Colonic mucosa (tissue), 4 donors: ENCODE data around the gene LGI2. TPM values are rescaled to one million over a fixed set of nuclear protein-coding genes. Genes with fewer than 3 reads are reported as not detected.

Experiments used
- DNase-seq: peaks from one replicate; pipeline ENCODE4 v3.0.0-alpha.2; 2020
- H3K27ac ChIP-seq: fragments of 200-600 bp; one replicate; pipeline ENCODE4 v1.8.0; 2021
- H3K27me3 ChIP-seq: fragments of 200-600 bp; one replicate; pipeline ENCODE4 v1.8.0; 2021
- H3K36me3 ChIP-seq: fragments of 200-600 bp; one replicate; pipeline ENCODE4 v1.8.0; 2021
- H3K4me1 ChIP-seq: fragments of 200-600 bp; one replicate; pipeline ENCODE4 v1.8.0; 2021; ENCODE audit warnings: mild to moderate bottlenecking
- H3K4me3 ChIP-seq: fragments of 200-600 bp; one replicate; pipeline ENCODE4 v1.8.0; 2021
- H3K9ac ChIP-seq, 2 donors: one replicate each; pipeline ENCODE4 v1.7.0; 2013; ENCODE audit warnings: control low read depth in 2 of 2, low read depth in 2 of 2, low read length in 2 of 2
- H3K9me3 ChIP-seq: fragments of 200-600 bp; one replicate; pipeline ENCODE4 v1.8.0; 2021
- intact Hi-C: fragments of 100-400 bp; cut with DNase I; formaldehyde crosslinking; loops from one replicate; pipeline ENCODE4 v1.14.1; 2022
- total RNA-seq, 2 donors: library from RNA; stranded (reverse); fragmentation: NEBNext Ultra II Directional in 1 of 2; extraction: Animal tissue kit (Norgen Biotek cat#: 25700) in 1 of 2; gene quantifications; one replicate each; pipeline ENCODE4 v1.2.1, GENCODE V29; 2021
- TF ChIP-seq, protein P1 (sequence below): fragments of 200-600 bp; IDR thresholded peaks from one replicate; pipeline ENCODE4 v1.8.0; 2022; ENCODE audit warnings: antibody characterized with exemption, mild to moderate bottlenecking
- donor health status: healthy.
- donor health status: DM: no; HTN: no; CAD: no.
- donor health status: DM: no; HTN: no; CAD: no.

Gene LGI2
- total RNA-seq, 2 donors from 2014 or later: 0.32 to 0.82 TPM

- no peaks in the 10 kb centered on the region for H3K4me1 ChIP-seq
- TF ChIP-seq, protein P1, sequence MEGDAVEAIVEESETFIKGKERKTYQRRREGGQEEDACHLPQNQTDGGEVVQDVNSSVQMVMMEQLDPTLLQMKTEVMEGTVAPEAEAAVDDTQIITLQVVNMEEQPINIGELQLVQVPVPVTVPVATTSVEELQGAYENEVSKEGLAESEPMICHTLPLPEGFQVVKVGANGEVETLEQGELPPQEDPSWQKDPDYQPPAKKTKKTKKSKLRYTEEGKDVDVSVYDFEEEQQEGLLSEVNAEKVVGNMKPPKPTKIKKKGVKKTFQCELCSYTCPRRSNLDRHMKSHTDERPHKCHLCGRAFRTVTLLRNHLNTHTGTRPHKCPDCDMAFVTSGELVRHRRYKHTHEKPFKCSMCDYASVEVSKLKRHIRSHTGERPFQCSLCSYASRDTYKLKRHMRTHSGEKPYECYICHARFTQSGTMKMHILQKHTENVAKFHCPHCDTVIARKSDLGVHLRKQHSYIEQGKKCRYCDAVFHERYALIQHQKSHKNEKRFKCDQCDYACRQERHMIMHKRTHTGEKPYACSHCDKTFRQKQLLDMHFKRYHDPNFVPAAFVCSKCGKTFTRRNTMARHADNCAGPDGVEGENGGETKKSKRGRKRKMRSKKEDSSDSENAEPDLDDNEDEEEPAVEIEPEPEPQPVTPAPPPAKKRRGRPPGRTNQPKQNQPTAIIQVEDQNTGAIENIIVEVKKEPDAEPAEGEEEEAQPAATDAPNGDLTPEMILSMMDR: no peak
- no peak for DNase-seq
- no peak overlapping the region for H3K27ac ChIP-seq
- no peaks in the 10 kb centered on the region for H3K36me3 ChIP-seq
- no peaks in the 10 kb centered on the region for H3K9me3 ChIP-seq
- intact Hi-C loops: loop anchor here (5.0 kb wide), 1 partner anchor 167 kb away; no protein-coding TSS in a partner anchor
- no peak overlapping the region for H3K4me3 ChIP-seq
- no peaks in the 10 kb centered on the region for H3K27me3 ChIP-seq
- H3K9ac ChIP-seq: no peak overlapping the region
Observed at GRCh38 chr4:24980740-24981139, 50.0 kb downstream of the LGI2 start.

- peak; percentile 61 for DNase-seq
- no peaks in the 10 kb centered on the region for H3K4me1 ChIP-seq
- no peak overlapping the region for H3K4me3 ChIP-seq
- H3K36me3 ChIP-seq: no peaks in the 10 kb centered on the region
- H3K27me3 ChIP-seq: no peaks in the 10 kb centered on the region
- H3K9me3 ChIP-seq: no peaks in the 10 kb centered on the region
- no peak overlapping the region for H3K9ac ChIP-seq
- TF ChIP-seq, protein P1: peak; percentile 87
- intact Hi-C loops: loop anchor here (5.0 kb wide), 1 partner anchor 167 kb away; no protein-coding TSS in a partner anchor
- peak overlapping the region; percentile 12 for H3K27ac ChIP-seq
Observed at GRCh38 chr4:24980064-24980690, 50.6 kb downstream of the LGI2 start.

DNA sequence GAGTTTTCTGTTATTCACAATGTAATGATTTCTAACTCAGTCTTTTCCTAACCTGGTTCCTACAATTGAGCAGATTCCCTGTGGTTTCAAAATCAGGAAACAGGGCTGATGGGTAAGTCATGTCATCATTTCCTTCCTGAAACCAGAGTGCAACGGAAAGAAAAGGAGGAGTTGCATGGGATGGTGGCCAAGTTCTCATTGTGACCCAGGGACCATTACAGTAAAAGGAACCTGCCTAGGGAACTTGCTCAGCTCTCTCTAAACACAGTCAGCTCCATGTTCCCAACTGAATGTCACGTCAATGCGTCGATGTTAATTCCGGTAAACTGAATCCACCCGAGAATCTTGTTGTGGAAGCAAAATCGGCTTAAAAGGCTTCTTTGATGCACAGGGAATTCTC, 51.2 kb downstream of the LGI2 start:
- intact Hi-C loops: loop anchor here (10.0 kb wide), 2 partner anchors 385 to 495 kb away; no protein-coding TSS in a partner anchor
- TF ChIP-seq, protein P1: no peak
- Histone ChIP-seq H3K4me3 (no peak overlapping the region), H3K27ac (peak overlapping the region; percentile 12), H3K9ac (no peak overlapping the region), H3K9me3 (no peaks in the 10 kb centered on the region), H3K27me3 (no peaks in the 10 kb centered on the region), H3K36me3 (no peaks in the 10 kb centered on the region), H3K4me1 (no peaks in the 10 kb centered on the region)
- DNase-seq: peak; percentile 38

GRCh38 chr4:24978291-24979075, 52.3 kb downstream of the LGI2 start:
- H3K9me3 ChIP-seq: no peaks in the 10 kb centered on the region
- TF ChIP-seq, protein P1: no peak
- H3K27ac ChIP-seq: no peak overlapping the region
- H3K27me3 ChIP-seq: no peaks in the 10 kb centered on the region
- no peak for DNase-seq
- H3K36me3 ChIP-seq: no peaks in the 10 kb centered on the region
- no peak overlapping the region for H3K4me3 ChIP-seq
- H3K4me1 ChIP-seq: no peaks in the 10 kb centered on the region
- intact Hi-C loops: loop anchor here (10.0 kb wide), 2 partner anchors 386 to 494 kb away; no protein-coding TSS in a partner anchor
- no peak overlapping the region for H3K9ac ChIP-seq

DNA sequence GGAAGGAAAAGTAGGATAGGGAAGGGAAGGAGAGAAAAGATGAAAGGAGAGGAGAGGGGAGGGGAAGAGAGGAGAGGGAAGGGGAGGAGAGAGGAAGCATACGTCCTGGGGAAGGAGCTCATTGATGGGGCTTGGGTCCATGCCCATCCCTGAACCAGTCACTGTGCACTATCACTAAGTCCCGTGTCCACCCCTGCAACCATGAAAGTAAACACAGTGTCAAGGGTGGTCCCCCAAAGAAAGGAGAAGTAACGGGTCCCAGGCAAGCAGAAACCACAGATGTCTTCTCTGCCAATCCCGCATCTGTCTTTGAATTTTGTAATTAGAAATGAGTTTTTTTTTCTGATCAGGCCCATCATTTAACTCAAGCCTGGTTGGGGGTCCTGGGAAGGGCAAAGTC, 55.2 kb downstream of the LGI2 start:
- TF ChIP-seq, protein P1: no peak
- no peaks in the 10 kb centered on the region for H3K27me3 ChIP-seq
- no peak overlapping the region for H3K4me3 ChIP-seq
- no peaks in the 10 kb centered on the region for H3K36me3 ChIP-seq
- intact Hi-C loops: loop anchor here (10.0 kb wide), 2 partner anchors 389 to 491 kb away; no protein-coding TSS in a partner anchor
- no peak for DNase-seq
- H3K27ac ChIP-seq: no peak overlapping the region
- H3K9me3 ChIP-seq: no peaks in the 10 kb centered on the region
- no peak overlapping the region for H3K9ac ChIP-seq
- H3K4me1 ChIP-seq: no peaks in the 10 kb centered on the region
